Measurements from ENCODE around the gene ZNF45. TPM values are rescaled to one million over a fixed set of nuclear protein-coding genes. Genes with fewer than 3 reads are reported as not detected.
"Not testable (repeated sequence)": the region's sequence is repeated elsewhere in the genome, so short reads cannot be mapped to it uniquely, and the experiment has no call there.

ZNF45 gene
- total RNA-seq: 10 to 100 TPM; 21.0 to 22.4 TPM

- peak within 1 kb of the TSS; percentile 93 for H3K4me3 Mint-ChIP-seq
- POLR2A ChIA-PET: interaction anchor here (0.6 to 1.7 kb wide), 16 partner anchors 10 to 565 kb away, joined by 3 to 10 read pairs (median 4); partner anchors contain the start of genes ZNF180, ZNF221, ZNF222 and ZNF224
- ATAC-seq (ENCODE audit: low read depth) (peak; percentile 88), DNase-seq (peak; percentile 86)
- H3K36me3 Mint-ChIP-seq: peaks cover 32% of the 10 kb centered on the region
- peaks cover 13% of the 10 kb centered on the region for H3K4me1 Mint-ChIP-seq
- peak within 1 kb of the TSS; percentile 87 for H3K27ac Mint-ChIP-seq
- no peaks in the 10 kb centered on the region for H3K27me3 Mint-ChIP-seq
- peaks cover 20% of the 10 kb centered on the region for H3K9me3 Mint-ChIP-seq
Measured at GRCh38 chr19:43934985-43935708, at the start of gene ZNF45. Gene ZNF45 (minus strand): TSS chr19:43935282. CDS start chr19:43922185, 13,097 bp downstream.

- Mint-ChIP-seq H3K27ac (peak overlapping the region; percentile 95), H3K9me3 (peaks cover 11% of the 10 kb centered on the region), H3K4me3 (peak overlapping the region; percentile 96), H3K4me1 (peaks cover 6% of the 10 kb centered on the region), H3K27me3 (no peaks in the 10 kb centered on the region), H3K36me3 (peaks cover 24% of the 10 kb centered on the region)
- POLR2A ChIA-PET: interaction anchor here (0.6 to 1.6 kb wide), 3 partner anchors 49 to 707 kb away, joined by 3 to 4 read pairs (median 3); partner anchors contain the start of gene ZNF45
- DNase-seq (peak; percentile 36), ATAC-seq (ENCODE audit: low read depth) (peak; percentile 13)
Measured at GRCh38 chr19:43984687-43985000, 49.6 kb upstream of the ZNF45 start.

GRCh38 chr19:43983912-43984686 is 49.0 kb upstream of the ZNF45 start, which contains the start of gene ZNF155:
Gene ZNF155 (plus strand): TSS chr19:43984188. CDS start chr19:43988544, 4,356 bp downstream.
- Mint-ChIP-seq H3K4me3 (peak within 1 kb of the TSS; percentile 96), H3K36me3 (peaks cover 21% of the 10 kb centered on the region), H3K27me3 (no peaks in the 10 kb centered on the region), H3K4me1 (peaks cover 6% of the 10 kb centered on the region), H3K27ac (peak within 1 kb of the TSS; percentile 95), H3K9me3 (peaks cover 11% of the 10 kb centered on the region)
- peak; percentile 85 for ATAC-seq (ENCODE audit: low read depth)
- peak; percentile 74 for DNase-seq
- POLR2A ChIA-PET: interaction anchor here (0.6 to 1.6 kb wide), 3 partner anchors 49 to 707 kb away, joined by 3 to 4 read pairs (median 3); partner anchors contain the start of gene ZNF45

GRCh38 chr19:43983544-43983911 is 48.4 kb upstream of the ZNF45 start:
- Mint-ChIP-seq H3K36me3 (peaks cover 15% of the 10 kb centered on the region), H3K27ac (no peak overlapping the region), H3K4me3 (peak overlapping the region; percentile 69), H3K27me3 (no peaks in the 10 kb centered on the region), H3K9me3 (peaks cover 7% of the 10 kb centered on the region), H3K4me1 (peaks cover 6% of the 10 kb centered on the region)
- ATAC-seq (ENCODE audit: low read depth) (no peak), DNase-seq (no peak)
- POLR2A ChIA-PET: no interaction called here

- Mint-ChIP-seq H3K4me3 (no peak overlapping the region), H3K27ac (no peak overlapping the region), H3K36me3 (peaks cover 2% of the 10 kb centered on the region), H3K9me3 (peaks cover 25% of the 10 kb centered on the region), H3K4me1 (no peaks in the 10 kb centered on the region), H3K27me3 (no peaks in the 10 kb centered on the region)
- ATAC-seq (ENCODE audit: low read depth): no peak
- DNase-seq: no peak
- POLR2A ChIA-PET: no interaction called here
Measured at GRCh38 chr19:43976732-43977131, 41.6 kb upstream of the ZNF45 start.

- ATAC-seq (ENCODE audit: low read depth): no peak
- Mint-ChIP-seq H3K4me3 (no peak overlapping the region), H3K4me1 (no peaks in the 10 kb centered on the region), H3K9me3 (peaks cover 47% of the 10 kb centered on the region), H3K27ac (no peak overlapping the region), H3K27me3 (no peaks in the 10 kb centered on the region), H3K36me3 (peaks cover 35% of the 10 kb centered on the region)
- no peak for DNase-seq
- POLR2A ChIA-PET: interaction anchor here (0.6 kb wide), 1 partner anchor 38 kb away, joined by 3 read pairs; no protein-coding TSS in a partner anchor
Measured at GRCh38 chr19:43966079-43966694, 31.1 kb upstream of the ZNF45 start.

GRCh38 chr19:43960411-43960810 is 25.3 kb upstream of the ZNF45 start:
- ATAC-seq (ENCODE audit: low read depth) (no peak), DNase-seq (no peak)
- Mint-ChIP-seq H3K4me1 (no peaks in the 10 kb centered on the region), H3K9me3 (peaks cover 26% of the 10 kb centered on the region), H3K36me3 (peaks cover 14% of the 10 kb centered on the region), H3K27me3 (no peaks in the 10 kb centered on the region), H3K4me3 (no peak overlapping the region), H3K27ac (no peak overlapping the region)
- POLR2A ChIA-PET: no interaction called here

- peaks cover 7% of the 10 kb centered on the region for H3K36me3 Mint-ChIP-seq
- no peaks in the 10 kb centered on the region for H3K27me3 Mint-ChIP-seq
- H3K27ac Mint-ChIP-seq: no peak overlapping the region
- H3K4me1 Mint-ChIP-seq: no peaks in the 10 kb centered on the region
- ATAC-seq (ENCODE audit: low read depth) (no peak), DNase-seq (no peak)
- POLR2A ChIA-PET: no interaction called here
- peaks cover 14% of the 10 kb centered on the region for H3K9me3 Mint-ChIP-seq
- no peak overlapping the region for H3K4me3 Mint-ChIP-seq
Measured at GRCh38 chr19:43957891-43958290, 22.8 kb upstream of the ZNF45 start.

- H3K4me3 Mint-ChIP-seq: no peak overlapping the region
- H3K36me3 Mint-ChIP-seq: peaks cover 7% of the 10 kb centered on the region
- H3K27me3 Mint-ChIP-seq: no peaks in the 10 kb centered on the region
- DNase-seq: no peak
- ATAC-seq (ENCODE audit: low read depth): no peak
- H3K9me3 Mint-ChIP-seq: peaks cover 17% of the 10 kb centered on the region
- POLR2A ChIA-PET: no interaction called here
- H3K27ac Mint-ChIP-seq: no peak overlapping the region
- no peaks in the 10 kb centered on the region for H3K4me1 Mint-ChIP-seq
Measured at GRCh38 chr19:43956827-43957226, 21.7 kb upstream of the ZNF45 start.

GRCh38 chr19:43950834-43951645 is 16.0 kb upstream of the ZNF45 start, which contains the start of gene ZNF221:
Gene ZNF221 (plus strand): TSS chr19:43951228. CDS start chr19:43962727, 11,499 bp downstream.
- POLR2A ChIA-PET: interaction anchor here (1.5 kb wide), 2 partner anchors 16 to 144 kb away, joined by 4 to 10 read pairs; partner anchors contain the start of genes ZNF224 and ZNF45
- Mint-ChIP-seq H3K27me3 (peaks cover 8% of the 10 kb centered on the region), H3K27ac (peak within 1 kb of the TSS; percentile 78), H3K4me1 (peaks cover 2% of the 10 kb centered on the region), H3K36me3 (peaks cover 5% of the 10 kb centered on the region), H3K4me3 (peak within 1 kb of the TSS; percentile 93), H3K9me3 (peaks cover 22% of the 10 kb centered on the region)
- ATAC-seq (ENCODE audit: low read depth) (peak; percentile 86), DNase-seq (peak; percentile 71)

GRCh38 chr19:43949803-43950202 is 14.7 kb upstream of the ZNF45 start:
- DNase-seq; H3K36me3 Mint-ChIP-seq; H3K4me1 Mint-ChIP-seq; POLR2A ChIA-PET; ATAC-seq (ENCODE audit: low read depth); H3K27ac Mint-ChIP-seq: not testable (repeated sequence)
- peak overlapping the region; percentile 47 for H3K4me3 Mint-ChIP-seq
- peaks cover 11% of the 10 kb centered on the region for H3K27me3 Mint-ChIP-seq
- H3K9me3 Mint-ChIP-seq: peaks cover 29% of the 10 kb centered on the region

- H3K4me1 Mint-ChIP-seq; H3K36me3 Mint-ChIP-seq; POLR2A ChIA-PET; H3K4me3 Mint-ChIP-seq; ATAC-seq (ENCODE audit: low read depth); H3K27ac Mint-ChIP-seq; DNase-seq: not testable (repeated sequence)
- peaks cover 22% of the 10 kb centered on the region for H3K27me3 Mint-ChIP-seq
- peaks cover 26% of the 10 kb centered on the region for H3K9me3 Mint-ChIP-seq
Measured at GRCh38 chr19:43947412-43947811, 12.3 kb upstream of the ZNF45 start.
